ENCODE results near the gene BRD1.
A peak's percentile ranks its signal among the peaks of the same experiment; 100 is the strongest.

BRD1 gene

DNA sequence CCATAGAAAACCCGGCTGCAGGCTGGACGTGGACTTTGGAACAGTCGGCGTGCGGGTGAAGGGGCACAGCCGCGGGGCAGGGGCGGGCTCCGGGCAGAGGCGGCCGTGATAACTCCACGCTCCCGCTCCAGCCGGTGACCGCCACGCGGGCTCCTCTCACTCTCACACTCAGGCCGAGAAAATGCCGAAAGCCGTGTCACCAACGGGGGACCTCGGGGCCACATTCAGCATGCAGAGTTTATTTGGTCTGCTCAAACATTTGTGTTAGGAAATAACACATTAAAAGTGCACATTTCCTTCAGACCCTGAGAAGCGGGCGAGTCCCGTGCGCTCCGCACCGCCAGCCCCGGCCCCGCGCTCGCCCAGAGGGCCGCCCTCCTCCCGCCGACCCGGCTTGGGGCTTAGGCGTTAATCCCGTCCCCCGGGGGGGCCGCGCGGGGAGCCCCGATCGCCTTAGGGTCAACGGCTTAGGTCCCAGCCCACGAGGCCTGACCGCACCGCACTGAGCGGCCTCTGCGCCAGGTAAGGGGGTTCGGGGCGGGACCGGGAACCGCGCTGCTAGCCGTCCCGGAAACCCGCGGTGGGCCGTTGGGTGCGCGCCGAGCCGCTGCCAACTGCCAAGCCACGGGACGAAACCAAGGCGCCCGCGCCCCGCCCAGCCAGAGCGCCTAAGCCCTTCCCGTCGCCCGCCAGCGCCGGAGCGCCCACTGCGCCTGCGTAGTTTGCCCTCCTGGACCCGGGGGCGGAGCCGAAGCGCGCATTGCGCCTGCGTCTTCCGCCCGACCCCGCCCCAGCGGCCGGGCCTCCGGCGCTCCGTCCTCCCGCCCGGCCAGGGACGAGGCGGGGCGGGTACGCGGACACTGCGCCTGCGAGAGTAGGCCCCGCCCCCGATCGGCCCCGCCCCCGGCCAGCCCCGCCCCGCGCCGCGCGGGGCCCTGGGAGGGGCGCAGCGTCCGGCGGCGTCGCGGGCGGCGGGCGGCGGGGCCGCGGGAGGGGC is 25.5 kb upstream of the BRD1 start, which contains the start of gene ZBED4:
Gene ZBED4 (plus strand): TSS at position 947 of the 997 bp plus-strand sequence. CDS start 29,819 bp downstream, outside the sequence.
- peak; percentile 74 for DNase-seq

DNA sequence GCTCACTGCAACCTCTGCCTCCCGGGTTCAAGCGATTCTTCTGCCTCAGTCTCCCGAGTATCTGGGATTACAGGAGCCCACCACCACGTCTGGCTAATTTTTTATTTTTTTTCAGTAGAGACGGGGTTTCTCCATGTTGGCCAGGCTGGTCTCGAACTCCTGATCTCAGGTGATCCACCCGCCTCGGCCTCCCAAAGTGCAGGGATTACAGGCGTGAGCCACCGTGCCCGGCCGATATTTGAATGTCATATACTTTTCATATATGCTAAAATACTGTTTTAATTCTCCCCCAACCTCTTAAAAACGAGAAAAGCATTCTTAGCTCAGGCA is 24.9 kb upstream of the BRD1 start:
- DNase-seq: peak; percentile 26

DNA sequence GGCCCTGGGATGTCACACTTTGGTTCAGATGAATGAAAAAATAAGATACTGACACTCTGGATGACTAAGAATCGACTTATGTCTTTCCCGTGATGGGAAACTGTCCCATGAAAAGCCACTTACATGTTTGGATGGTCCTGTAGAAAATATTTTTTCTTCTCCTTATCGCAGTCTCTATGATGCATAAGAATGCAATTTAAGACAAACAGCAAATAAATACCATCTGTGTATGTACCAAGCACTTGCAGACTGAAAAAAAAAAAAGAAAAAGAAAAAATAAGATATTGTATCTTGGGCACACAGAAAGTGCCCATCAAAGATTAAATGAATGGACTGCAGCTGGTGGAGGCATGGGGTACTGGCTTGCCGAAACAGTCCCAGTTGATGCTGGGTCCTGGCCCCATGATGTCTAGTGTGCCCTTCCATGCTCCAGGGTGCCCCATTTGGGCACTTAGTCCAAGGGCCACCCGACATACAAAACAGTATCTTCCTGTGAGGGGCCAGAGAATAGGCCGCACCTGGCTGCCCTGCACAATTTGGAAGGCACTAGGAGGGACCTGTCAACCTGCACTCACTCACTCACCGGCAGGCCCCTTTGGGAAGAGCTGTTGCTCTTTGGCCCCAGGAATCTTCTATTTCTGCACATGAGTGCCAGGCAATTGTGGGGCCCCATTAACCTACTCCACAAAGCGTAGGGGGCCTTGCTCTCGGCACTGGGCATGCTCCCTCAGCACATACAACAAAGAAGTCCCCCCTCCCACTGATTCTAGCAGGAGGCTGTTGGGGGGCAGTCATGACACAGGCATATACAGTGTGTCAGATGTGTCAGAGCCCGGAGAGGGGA is 23.5 kb upstream of the BRD1 start:
- DNase-seq: no peak

DNA sequence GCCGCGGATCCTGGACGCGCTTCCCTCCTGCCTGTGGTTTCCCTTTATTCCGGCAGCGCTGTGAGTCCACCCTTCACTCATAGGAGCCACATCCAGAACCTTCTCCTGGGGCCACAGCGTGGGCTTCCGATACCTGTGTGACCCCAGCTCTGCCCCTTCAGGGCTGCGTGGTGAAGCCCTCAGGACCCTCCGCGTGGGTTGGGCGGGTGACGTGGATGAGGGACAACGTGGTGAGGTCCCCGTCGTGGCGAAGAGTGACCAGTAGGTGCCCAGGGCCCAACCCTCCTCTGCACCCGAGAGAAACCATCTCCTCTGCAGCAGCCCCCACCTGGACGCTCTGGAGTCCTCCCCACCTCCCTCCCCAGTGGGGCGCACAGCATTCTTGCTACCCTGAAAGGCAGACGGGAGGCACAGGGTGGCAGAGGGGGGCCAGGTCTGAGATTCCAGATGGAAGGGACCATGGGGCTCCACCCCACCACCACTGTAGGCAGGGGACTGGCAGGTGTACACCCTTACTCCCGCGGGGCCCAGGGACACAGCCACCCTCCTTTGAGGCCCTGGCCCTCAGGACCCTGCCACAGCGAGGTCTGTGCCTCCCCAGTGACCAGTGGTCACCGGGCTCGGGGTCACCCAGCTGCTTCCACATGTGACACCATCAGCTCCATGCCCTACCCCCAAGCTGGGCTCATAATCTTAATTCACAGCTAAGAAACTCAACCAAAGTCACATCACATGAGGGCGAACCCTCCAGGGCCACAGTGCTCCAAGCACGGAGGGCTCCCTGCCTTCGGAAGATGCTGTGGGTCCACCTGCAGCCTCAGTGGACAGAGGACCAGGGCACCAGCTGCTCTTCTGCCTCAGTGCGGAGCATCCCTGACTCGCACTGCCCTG is 22.6 kb upstream of the BRD1 start:
- no peak for DNase-seq

DNA sequence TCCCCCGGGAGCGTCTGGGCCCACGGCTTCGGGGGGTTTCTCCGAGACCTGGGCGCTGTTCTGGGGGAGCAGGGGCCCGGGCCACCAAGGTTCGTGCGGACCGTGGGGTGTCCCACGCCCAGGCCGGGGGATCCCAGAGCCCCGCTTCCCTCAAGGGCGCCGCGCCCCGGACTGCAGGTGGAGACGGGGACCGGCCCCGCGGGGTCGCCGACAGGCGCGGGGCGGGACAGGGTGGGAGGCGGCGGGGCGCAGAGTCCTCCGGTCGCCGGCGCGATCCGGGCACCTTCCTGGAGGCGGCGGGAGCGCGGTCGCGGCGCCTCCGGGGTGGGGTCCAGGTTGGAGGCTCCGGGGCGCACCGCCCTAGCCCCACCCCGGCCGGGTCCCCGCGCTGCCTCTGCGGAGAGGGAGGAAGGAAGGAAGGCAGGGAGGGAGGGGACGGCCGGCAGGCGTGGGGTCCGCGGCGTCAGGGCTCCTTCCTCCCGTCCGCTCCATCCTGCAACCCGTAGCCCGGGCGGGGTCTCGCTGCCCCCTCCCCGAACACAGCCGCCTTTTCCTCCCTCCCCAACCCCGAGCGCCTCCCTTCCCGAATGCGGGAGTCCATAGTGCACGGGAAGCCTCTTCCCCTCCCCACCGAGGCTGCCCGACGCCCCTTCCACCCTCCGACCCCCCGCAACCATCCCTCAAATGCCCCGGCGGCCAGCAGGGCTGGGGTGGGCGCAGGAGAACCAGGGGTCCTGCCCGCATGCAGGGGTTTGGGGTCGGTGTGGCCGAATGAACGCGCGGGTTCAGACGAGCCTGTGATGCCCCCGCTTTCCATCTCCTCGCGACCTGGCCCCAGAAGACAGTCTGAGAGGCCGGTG is 21.7 kb upstream of the BRD1 start:
- DNase-seq: no peak

- DNase-seq: no peak
These were observed 21.1 kb upstream of the BRD1 start for GRCh38 chr22:49848690-49849160.

DNA sequence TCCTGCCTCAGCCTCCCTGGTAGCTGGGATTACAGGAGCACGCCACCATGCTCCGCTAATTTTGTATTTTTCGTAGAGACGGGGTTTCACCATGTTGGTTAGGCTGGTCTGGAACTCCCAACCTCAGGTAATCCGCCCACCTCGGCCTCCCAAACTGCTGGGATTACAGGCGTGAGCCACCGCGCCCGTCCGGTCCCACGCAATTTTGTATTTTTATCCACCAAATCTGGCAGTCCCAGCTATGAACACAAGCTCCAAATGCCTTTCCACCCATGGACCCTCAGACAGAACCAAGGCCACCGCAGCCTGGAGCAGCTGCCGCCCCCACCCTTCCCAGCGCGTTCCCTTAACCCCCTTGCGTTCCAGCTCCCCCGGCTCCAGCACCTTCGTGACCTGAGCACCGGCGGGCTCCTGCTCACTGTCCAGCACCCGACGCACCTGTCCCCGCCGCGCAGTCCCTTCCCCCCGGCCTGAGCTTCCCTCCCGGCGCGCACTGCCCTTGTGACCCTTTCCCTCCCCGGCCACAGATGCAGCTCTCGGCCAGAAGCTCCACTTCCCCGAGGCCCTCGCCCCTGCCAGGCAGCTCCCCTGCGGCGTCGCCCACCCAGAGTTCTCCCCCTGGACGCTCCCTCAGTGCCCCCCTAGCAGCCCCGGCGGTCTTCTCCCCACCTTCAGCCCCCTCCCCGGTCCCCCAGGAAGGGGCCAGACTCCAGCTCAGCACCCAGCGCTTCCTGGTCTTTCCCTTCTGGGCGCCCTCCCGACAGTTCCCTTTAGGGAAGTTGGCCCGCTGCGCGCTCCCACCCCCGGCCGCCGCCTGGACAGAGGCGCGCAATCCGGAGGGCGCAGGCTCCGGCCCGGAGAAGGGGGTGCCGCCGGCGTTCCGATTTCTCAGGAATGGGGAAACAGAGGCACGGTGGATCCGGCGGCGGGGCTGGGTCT is 20.3 kb upstream of the BRD1 start:
- no peak for DNase-seq

GRCh38 chr22:49845666-49846459 is 18.2 kb upstream of the BRD1 start:
- DNase-seq: no peak

DNA sequence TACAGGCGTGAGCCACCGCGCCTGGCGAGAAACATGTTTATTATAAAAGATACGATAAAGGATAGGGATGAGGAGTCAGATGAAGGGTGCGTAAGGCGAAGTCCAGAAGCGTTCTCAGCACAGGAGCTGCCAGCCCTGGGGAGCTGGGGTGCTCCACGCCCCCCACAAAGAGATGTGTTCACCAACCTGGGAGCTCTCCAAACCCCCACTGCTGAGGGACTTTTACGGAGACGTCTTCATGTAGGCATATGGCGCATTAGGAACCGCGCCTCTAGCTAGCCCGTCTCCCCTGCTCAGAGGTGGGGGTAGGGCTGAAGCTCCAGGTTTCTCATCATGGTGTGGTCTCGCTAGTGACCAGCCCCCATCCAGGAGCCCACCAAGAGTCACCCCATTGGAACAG is 17.6 kb upstream of the BRD1 start:
- DNase-seq: no peak

DNA sequence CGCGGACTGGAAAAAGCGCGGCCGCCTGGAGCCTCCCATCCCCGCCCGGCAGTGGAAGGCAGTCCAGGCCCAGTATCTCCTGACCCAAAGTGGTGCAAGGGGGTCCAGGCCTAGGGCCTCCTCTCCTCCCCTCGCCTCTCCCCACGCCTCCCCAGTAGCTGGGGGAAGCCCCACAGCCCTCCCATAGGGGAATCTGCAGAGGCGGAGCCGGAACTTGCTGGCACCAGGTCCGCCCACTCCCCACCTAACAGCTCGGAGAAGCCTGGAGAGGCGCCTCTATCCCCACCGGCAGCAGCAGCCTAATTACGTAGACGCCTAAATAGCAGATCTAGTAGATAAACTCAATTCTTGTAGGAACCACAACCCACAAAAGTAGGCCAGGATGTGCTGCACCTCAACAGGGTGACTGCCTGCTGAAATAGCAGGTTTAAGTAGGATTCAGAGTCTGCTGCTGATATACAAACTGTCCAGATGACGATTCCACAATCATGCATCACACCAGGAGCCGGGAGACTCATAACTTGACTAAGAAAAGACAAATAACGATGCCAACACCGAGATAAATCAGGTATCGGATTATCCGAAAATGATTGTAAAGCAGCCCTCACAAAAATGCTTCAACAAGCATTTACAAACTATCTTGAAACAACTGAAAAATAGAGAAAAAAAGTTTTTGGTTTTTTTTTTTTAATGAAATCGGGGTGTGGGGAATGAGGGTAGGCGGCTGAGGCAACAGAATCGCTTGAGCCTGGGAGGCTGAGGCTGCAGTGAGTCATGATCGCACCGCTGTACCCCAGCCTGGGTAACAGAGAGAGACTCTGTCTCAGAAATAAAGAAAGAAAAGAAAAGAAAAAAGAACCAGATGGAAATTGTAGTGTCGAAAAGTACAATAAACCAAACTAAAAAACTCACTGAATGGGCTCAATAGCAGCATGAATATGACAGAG is 11.4 kb upstream of the BRD1 start:
- DNase-seq: no peak

- DNase-seq: no peak
These were observed 5.8 kb upstream of the BRD1 start for GRCh38 chr22:49833340-49834007.

- no peak for DNase-seq
These were observed 1.6 kb upstream of the BRD1 start for GRCh38 chr22:49829044-49829853.

- DNase-seq: no peak
These were observed 909 bp upstream of the BRD1 start for GRCh38 chr22:49828599-49828965.

- no peak for DNase-seq
These were observed 311 bp downstream of the BRD1 start for GRCh38 chr22:49827271-49827852.

- no peak for DNase-seq
These were observed 936 bp downstream of the BRD1 start for GRCh38 chr22:49826603-49827270.

All from NCI-H526 treated with DMSO at 0.1 percent for 48 hours (cell line).